ENCODE measurements around the gene WARS2.

The WARS2 gene

DNA sequence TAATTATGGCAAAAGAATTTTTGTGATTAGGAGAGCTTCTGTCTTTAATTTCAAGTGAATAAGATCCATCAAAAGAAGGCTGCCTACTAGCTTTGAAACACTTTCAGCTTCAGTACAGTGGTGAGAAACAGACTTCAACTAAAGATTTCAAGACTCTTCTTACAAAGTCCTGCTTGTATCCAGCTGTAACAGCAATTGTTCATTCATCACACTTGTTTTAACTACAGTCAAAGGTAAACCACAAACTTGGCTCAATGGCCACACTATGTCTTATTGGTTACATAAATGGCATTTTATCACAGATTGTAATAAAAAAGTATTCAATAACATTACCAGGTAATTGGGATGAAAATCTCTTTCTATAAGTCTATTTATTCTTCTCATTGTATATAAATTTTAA lies 59.2 kb downstream of the WARS2 start:
- DNase-seq: no peak

DNA sequence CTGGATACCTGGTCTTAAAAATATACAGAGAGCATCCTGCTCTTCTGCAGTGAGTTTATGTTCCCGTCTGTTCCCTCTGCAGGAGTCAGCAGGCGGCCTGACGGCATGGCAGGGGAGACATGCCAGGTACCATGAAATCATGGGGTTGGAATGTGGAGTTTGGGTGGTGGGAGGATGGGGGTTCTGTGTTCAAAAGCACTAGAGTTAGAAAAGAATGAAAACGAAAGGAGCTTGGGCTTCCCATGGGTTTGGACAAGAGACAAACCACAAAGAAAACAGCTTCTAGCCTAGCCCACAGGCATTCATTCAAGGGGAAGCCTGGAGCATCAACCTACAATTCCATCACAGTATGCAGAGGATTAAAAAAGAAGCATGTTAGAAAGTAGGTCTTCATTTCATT lies 59.9 kb downstream of the WARS2 start:
- no peak for DNase-seq

DNA sequence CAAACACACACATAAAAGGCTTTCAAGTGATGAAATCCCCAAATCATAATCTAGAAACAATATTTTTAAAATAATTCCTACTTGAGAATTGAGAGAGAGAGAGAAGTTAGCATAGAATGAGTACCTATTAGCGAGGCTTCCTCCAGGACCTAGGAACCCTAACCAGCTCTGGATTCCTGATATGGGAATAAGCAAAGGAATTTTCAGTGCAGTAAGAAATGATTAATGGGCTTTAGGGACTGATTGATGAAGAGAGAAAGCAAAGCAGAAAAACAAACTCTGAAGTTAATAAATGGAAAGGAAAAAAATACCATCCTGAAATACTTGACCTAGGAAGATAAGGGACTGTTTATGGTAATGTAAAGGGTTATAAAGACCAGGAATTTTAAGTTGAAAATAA lies 60.6 kb downstream of the WARS2 start:
- DNase-seq: no peak

DNA sequence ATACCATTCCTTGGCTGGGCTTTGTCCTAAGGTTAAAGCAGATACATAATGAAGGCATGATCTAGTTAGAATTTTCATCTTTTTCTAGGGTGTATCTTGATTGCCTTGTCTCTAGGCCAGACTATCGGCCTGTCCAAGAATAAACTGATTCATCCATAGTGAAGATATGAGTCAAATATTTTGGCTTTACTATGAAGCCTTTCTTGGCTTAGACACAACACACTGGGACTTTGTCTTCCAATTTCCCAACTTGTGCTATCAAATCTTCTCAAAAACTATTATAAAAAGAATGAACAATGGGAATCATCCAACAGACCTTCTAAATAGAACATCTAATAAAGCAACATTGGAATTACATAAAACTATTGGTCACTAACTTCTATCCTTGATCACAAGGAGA lies 64.8 kb downstream of the WARS2 start:
- no peak for DNase-seq

DNA sequence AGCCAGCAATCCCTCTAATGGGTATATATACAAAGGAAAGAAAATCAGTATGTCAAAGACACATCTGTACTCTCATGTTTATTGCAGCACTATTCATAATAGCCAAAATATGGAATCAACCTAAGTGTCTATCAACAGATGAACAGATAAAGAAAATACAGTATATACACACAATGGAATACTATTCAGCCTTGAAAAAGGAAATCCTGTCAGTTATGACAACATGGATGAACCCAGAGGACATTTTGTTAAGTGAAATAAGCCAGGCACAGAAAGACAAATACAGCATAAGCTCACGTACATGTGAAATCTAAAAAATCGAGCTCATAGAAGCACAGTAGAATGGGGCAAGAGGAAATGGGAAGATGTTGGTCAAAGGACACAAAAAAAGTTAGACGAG lies 69.1 kb downstream of the WARS2 start:
- no peak for DNase-seq

DNA sequence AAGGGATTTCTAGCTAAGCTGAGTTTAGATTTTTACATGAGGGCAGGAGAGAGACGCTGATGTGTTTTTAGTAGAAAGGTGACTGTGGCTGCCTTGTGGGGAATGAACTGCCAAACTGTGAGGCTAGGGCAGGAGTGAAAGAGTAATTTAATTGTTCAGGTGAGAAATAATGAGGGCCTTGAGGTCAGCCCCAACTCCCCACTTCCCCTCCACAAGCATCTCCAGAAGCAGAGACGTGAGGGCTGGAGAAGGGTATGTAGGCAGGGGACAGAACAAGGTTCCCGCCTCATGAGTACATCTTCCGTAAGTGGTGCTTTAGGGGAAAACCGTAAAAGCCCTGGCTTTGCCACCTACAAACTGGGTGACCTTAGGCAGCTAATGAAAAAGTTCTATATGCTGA lies 70.8 kb downstream of the WARS2 start:
- no peak for DNase-seq

DNA sequence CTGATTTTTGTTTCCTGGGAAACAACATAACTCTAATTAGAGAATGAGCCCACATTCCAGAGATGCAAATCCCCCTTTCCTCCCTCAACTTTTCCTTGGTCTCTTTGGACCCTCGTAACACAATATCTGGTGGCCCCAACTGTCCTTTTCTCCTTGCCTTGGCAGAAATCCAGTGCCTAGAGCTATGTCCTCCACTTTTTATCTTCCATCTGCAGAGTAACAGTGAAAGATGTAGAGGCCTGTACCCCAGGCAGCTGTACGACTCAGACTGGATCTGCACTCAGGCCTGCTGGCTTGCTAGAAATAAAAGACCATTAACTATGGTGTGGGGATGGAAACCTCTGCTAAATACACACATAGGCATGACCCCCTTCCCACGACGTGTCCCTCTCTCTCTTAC lies 72.0 kb downstream of the WARS2 start:
- no peak for DNase-seq

DNA sequence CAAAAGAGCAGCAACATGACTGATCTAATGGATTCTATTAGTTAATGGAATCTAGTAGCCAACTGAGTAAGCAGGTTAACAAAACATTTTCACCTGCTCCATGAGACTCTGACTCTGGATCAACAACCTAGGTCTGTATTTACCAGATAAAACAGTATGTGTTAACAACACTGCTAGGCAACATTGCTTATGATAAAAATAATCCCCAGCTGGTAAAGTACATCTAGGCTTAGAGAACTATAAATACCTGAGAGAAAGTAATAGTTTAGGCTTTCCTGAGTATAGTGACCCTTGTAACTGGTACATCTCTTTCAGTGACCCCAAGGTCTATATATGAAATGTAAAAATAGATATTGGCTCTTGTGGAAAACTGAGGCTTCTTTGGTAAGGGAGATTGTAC lies 78.8 kb downstream of the WARS2 start:
- no peak for DNase-seq

DNA sequence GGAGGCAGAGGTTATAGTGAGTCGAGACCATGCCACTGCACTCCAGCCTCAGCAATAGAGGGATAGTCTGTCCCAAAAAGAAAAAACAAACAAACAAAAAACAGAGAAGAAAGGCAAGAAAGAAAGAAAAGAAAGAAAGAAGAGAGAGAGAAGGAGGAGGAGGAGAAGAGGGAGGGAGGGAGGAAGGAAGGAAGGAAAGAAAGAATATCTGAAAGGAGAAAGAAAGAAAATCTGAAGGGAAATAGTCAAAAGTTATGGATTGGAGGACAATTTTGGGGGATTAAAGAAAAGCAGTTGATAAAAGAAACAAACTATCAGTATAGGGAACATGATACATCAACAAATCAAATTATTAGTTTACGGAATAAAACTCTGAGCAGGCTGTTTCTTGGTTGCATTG lies 84.9 kb downstream of the WARS2 start:
- no peak for DNase-seq

DNA sequence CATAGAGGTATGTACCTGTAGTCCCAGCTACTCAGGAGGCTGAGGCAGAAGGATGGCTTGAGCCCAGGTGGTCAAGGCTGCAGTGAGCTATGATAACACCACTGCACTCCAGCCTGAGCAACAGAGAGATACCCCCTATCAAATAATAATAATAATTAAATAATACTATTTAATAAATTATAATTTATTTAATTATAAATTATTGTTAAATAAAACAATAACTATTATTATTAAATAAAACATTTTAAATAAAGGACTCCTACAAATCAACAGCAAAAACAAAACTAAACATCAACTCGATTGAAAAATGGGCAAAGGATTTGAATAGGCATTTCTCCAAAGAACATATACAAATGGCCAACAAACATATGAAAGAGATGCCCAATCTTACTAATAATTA lies 86.5 kb downstream of the WARS2 start:
- DNase-seq: no peak

DNA sequence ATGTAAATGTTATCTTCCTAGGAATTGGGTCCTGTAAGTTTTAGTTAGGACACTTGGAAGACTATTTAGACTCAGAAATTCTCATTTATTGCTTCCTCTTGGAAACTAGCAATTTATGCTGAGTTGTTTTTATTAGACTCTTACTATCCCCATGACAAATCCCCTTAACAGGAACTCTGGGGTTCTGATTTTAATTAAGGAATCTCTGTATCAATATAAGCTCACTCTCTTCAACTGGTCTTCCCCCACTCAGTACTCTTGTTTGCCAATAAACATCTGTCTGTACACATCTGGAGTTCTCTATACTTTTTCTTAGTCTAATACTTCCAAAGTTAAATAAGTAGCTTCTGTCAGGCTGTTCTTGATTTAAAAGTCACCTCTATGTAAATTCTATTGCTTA lies 88.2 kb downstream of the WARS2 start:
- no peak for DNase-seq

DNA sequence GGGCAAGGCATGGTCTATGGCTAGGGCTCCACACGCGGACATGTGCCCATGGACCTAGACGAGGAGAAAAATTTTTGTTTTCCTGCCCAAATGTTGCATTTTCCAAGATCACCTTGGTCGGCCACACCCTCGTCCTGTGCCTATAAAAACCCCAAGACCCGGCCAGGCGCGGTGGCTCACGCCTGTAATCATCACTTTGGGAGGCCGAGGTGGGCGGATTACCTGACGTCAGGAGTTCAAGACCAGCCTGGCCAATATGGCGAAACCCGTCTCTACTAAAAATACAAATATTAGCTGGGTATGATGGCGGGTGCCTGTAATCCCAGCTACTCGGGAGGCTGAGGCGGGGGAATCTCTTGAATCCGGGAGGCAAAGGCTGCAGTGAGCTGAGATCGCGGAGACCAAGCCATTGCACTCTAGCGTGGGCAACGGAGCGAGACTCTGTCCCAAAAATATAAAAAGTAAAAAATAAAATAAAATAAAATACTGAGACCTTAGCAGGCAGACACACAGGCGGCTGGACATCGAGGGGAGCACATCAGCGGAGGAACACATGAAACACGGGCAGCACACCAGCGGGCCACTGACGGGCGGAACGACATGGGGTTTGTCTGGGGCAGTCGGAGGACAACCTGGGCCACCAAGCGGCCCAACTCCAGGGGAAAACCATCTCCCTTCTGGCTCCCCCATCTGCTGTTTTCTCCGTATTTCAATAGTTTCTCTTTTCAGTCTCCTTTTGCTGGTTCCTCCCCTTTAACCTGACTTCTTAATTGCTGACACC lies 91.6 kb downstream of the WARS2 start:
- DNase-seq: no peak

DNA sequence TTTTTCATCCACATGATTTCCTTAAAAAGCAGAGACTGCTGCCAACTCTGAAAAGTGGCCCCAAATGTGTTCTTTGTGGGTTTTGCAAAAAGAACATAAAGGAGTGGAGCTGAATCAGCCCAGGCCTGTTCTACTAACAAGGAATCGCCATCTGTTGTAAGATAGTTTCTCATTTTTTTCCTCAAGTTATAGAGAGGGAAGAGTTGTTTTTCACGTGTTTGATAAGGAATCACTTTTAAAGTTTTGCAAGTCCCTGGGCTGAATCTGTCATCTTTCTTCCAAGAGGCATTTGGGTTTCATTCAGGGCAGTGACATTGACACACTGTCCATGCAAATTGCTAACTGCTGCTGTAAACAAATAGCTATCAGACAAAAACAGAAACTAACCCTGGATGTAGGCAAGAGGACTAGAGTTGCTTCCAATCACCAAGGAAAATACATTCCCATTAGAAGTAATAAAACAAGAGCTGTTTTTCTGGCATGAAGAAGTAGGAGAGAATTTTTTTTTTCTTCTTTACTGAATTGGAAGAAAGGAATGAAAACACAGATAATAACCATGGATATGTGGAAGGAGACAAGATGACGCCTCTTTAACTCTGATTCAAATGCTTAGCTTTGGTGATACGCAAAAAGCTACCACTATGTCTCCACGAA lies 93.5 kb downstream of the WARS2 start:
- DNase-seq: no peak

DNA sequence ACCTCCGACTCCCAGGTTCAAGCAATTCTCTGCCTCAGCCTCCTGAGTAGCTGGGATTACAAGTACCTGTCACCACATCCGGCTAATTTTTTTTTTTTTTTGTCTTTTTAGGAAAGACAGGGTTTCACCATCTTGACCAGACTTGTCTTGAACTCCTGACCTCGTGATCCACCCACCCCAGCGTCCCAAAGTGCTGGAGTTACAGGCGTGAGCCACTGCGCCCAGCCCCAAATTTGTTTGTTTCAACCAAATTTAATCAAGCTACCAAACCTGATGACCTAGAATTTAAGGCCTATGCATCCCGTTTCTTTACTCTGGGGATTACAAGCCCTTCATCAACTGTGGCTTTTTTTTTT lies 94.0 kb downstream of the WARS2 start:
- no peak for DNase-seq

DNA sequence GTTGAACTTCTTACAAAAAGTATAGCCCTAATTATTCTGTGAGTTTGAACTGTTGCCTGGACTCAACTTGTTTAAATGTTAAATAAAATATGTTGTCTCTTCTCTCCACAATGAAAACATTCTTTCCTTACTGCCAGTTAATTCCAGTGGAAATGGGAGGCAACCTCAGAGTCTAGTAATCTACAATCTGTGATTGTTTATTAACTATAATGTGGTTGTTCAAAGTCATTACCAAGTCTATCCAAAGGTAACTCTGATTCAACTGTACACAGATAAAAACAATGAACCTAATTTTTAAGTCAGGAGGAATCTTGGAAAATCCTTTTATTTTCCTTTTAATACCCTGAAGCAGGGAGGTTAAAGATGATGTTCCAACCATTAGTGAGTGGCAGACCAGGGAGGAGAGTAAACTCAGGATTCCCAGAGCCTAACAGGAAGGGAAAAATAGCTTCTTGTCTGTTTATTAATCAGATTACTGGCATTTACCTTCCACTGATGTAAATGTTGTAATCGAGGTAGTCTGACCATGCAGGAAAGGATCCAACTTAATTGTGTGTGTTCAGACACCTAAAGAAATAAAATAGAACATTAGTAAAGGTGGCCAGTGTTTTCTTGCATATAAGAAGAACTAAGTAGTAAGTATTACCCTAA lies 95.2 kb downstream of the WARS2 start:
- DNase-seq: no peak

DNA sequence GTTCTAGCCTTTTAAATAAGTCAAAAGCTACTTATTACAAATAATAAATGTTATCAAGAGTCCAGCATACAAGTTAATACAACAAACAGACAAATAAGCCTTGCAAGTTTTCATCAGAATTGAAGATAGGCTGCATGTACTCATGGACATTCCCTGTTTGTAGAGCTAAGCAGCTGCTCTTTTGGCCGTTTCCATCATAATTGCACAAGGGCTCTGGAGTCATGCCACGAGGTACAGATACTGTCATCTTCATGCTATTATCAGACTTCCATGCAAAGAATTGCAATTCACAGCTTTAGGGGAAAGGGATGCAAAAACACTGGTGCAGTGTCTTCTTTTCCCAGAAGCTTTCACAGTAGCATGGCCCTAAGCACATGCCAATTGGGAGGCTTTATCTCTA lies 99.5 kb downstream of the WARS2 start:
- DNase-seq: no peak

DNA sequence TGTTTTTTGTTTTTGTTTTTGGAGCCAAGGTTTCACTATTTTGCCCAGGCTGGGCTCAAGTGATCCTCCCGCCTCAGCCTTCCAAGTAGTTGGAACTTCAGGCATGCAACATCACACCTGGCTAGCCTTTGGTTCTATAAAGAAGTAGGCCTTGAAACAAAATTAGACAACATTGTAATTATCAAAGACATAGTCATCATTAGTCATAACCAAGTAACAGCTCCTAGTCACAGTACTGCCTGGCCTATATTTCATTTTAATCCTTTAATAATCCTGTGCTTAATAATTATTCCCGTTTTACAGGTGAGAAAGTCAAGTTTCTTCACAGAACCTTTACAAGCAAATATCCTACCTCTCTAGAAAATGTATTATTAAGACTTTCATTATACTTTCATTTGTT lies 100.0 kb downstream of the WARS2 start:
- DNase-seq: no peak

DNA sequence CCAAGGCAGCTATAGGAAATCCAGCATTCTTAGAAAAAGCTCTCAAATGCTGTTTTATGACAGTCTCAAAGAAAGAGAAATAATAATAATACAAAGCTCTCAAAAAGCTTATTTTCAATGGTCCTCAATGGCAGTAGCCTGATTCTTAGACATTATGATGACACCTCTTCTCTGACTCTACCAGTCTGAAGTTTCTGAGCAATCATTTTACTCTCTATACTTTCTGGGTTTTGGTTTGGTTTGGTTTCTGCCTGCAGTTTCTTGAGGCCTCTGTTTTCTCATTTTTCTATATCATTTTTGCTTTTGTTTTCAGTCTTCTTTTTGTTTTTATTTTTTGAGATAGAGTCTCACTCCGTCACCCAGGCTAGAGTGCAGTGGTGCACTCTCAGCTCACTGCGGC lies 102.1 kb downstream of the WARS2 start:
- DNase-seq: no peak

DNA sequence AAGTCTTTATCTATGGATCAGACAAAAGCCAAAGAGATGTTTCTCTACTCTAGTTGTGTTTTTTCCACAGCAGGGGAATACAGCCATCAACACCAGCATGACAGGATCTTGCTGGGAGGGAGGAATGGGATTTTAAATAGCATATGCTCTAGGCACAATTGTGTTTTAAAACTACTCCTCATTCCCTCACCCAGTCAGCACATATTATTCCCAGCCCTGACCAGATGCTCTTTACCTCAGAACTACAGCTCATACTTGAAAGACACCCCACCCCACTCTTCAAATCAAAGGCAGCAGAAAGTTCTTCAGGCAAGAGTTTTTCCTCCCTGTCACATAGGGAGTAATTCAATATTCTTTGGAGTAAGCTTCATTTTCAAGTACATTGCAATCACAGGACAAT lies 106.1 kb downstream of the WARS2 start:
- DNase-seq: no peak

DNA sequence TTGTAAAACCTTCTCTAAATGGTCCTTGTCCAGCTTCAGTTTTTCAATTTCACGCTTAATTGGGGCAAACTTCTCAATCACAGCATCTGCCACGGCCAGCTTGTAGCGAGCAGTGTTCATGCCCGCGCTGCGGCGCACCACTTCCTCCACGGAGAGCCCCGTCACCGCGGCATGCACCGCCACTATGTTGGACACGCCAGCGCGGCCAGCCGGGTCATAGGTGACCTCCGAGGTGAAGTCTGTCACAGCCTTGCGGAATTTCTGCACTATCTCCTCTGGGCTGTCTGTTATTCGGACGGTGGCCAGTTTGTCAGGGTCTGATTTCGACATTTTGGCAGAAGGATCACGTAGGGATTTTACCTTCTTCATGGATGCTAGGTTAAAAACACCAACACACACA lies 107.5 kb downstream of the WARS2 start:
- no peak for DNase-seq

DNA sequence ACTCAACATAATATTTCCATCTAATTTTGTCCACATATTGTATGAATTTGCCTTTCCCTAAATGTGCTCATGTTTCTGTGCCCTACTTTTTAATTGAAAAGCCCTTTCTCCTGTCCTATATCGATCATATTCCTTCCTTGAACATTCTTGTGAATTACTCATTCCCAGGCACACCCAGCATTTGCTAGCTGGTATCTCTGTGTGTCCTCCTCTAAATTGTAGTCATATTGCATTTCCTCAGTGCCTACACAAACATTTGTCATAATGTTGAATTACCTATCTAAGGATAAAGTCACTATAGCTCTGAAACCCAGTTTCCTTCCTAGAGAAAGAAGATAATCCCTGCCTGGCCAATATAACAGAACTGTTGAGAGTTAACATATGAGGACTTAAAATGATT lies 112.7 kb downstream of the WARS2 start:
- DNase-seq: no peak

DNA sequence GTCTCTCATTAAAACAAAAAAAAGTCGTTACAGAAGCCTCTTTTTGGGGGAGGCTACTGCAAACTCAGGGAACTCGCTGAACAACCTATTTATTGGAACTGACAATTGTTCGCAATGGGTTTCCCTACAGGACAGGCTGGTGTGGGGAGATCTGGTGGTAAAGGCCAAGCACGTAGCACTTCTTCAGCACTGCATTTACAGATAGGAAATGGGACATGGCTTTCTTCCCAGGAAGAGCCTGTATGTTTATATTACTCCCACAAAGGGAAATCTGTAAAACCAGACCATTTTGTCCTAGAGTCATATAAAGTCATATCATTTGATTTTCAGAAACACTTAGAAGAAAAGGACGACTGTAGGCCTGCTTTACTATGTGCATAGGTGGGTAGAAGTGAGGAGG lies 113.5 kb downstream of the WARS2 start:
- no peak for DNase-seq

DNA sequence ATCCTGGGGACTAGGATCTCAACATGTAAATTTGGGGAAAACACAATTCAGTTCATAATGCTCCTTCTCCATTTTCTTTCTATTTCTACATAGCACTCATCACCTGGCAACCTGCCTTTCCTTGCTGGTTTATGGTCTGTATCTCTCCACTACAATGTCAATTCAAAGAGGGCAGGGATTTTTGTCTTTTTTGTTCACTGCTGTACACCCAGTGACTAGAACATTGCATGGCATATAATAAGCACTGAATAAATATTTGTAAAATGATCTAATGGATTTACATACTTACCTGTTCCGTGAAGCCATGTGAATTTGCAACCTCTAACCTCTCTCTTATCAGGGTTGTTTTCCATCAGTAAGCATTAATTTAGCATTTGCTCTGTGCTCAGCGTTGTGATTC lies 124.9 kb downstream of the WARS2 start:
- no peak for DNase-seq

DNA sequence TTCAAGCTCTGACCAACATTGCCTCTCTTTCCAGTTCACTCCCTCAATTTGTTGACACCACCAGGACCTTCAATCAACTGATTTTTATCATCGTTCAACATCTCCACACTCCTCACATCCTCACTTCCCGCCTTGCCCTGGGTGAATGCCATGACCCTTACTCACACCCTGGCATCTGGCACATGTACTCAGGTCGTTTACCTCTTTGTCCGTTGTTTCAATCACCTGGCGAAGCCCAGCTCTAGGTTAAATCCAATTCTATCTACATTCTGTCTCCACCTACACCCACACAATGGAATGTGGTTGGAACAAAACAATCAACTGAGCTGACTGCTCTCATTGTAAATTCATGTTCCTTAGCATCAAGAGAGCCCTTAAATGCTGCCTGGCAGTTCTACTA lies 128.1 kb downstream of the WARS2 start:
- no peak for DNase-seq

DNA sequence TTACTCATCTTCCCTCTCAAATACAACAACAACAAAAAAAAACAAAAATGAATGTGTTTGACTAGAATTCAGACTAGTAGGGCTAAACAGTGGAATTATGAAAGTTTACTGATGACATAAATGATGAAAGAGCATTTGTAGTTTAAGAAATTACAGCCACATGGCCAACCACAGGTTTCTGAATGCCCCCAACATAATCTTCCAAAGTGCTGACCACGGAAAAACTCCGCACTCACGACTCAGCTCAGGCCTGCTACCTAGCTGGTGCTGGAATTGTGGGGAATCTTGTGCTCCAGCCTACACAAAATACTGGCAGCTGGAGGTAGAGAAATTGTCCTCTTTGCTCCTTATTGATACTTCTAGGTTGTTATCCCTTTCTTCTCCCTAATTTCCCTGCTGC lies 128.7 kb downstream of the WARS2 start:
- DNase-seq: no peak

Data from stimulated activated naive CD4-positive, alpha-beta T cell treated with Interleukin-2 at 50 U/mL for 16 hours (primary cell).